ENCODE measurements around the gene PGAM1.

DNA sequence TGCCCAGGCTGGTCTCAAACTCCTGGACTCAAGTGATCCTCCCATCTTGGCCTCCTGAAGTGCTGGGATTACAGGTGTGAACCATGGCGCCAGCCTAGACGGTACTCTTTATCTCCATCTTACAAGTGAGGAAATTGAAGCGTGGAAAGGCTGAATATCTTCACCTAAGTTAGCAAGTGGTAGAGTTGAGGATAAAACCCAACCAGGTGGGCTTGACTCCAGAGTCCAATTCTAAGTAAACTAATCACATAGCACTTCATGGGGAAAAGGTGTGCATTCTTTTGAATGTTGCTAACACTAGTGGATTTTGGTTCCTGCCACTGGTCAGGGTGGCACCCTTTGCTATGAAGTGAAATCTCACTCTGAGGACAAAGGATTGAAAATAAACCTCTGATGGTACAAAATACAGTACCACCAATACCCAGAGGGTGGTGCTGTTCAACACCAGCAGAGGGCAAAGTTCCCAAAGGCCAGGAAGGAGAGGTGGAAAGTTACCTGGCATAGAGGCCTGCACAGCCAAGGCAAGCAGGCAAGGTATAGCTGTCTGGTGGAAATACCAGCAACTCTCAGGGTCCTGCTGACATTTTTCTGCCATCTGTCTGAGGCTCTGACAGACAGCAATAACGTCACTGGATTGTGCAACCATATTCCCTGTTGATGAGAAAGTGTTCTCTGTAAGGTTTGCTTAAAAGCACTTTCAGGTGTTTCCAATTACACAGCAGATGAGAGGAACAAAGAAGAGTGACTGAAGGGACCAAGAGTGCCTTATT lies 37.6 kb downstream of the PGAM1 start:
- TF ChIP-seq BHLHE40 (IDR thresholded peaks at IDR 0.05; ENCODE audit: low read depth, low read length) (no peak), POLR2A (IDR thresholded peaks at IDR 0.05; ENCODE audit: low read depth, low read length) (no peak), CHD1 (IDR thresholded peaks at IDR 0.05; ENCODE audit: low read depth, low read length) (no peak), RAD21 (IDR thresholded peaks at IDR 0.05; ENCODE audit: low read length) (peak; percentile 77), MXI1 (IDR thresholded peaks at IDR 0.05; ENCODE audit: borderline replicate concordance, low read depth, low read length) (no peak)
- TF ChIP-seq, protein P1, sequence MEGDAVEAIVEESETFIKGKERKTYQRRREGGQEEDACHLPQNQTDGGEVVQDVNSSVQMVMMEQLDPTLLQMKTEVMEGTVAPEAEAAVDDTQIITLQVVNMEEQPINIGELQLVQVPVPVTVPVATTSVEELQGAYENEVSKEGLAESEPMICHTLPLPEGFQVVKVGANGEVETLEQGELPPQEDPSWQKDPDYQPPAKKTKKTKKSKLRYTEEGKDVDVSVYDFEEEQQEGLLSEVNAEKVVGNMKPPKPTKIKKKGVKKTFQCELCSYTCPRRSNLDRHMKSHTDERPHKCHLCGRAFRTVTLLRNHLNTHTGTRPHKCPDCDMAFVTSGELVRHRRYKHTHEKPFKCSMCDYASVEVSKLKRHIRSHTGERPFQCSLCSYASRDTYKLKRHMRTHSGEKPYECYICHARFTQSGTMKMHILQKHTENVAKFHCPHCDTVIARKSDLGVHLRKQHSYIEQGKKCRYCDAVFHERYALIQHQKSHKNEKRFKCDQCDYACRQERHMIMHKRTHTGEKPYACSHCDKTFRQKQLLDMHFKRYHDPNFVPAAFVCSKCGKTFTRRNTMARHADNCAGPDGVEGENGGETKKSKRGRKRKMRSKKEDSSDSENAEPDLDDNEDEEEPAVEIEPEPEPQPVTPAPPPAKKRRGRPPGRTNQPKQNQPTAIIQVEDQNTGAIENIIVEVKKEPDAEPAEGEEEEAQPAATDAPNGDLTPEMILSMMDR (conservative IDR thresholded peaks at IDR 0.05; ENCODE audit: low read depth, low read length): peak; percentile 83
- TF ChIP-seq, protein P2, sequence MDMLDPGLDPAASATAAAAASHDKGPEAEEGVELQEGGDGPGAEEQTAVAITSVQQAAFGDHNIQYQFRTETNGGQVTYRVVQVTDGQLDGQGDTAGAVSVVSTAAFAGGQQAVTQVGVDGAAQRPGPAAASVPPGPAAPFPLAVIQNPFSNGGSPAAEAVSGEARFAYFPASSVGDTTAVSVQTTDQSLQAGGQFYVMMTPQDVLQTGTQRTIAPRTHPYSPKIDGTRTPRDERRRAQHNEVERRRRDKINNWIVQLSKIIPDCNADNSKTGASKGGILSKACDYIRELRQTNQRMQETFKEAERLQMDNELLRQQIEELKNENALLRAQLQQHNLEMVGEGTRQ (IDR thresholded peaks at IDR 0.05; ENCODE audit: low read depth, low read length): no peak
- TF ChIP-seq, protein P3, sequence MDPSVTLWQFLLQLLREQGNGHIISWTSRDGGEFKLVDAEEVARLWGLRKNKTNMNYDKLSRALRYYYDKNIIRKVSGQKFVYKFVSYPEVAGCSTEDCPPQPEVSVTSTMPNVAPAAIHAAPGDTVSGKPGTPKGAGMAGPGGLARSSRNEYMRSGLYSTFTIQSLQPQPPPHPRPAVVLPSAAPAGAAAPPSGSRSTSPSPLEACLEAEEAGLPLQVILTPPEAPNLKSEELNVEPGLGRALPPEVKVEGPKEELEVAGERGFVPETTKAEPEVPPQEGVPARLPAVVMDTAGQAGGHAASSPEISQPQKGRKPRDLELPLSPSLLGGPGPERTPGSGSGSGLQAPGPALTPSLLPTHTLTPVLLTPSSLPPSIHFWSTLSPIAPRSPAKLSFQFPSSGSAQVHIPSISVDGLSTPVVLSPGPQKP (IDR thresholded peaks at IDR 0.05; ENCODE audit: borderline replicate concordance, low read depth, low read length): no peak
